ENCODE results near the gene RRP8.
A peak's percentile ranks its signal among the peaks of the same experiment; 100 is the strongest.

The RRP8 gene

GRCh38 chr11:6632116-6633073 is 29.0 kb upstream of the RRP8 start:
- no peak for DNase-seq (ENCODE audit: low read depth)

- no peak for DNase-seq (ENCODE audit: low read depth)
These were observed 28.0 kb upstream of the RRP8 start for GRCh38 chr11:6631361-6631890.

DNA sequence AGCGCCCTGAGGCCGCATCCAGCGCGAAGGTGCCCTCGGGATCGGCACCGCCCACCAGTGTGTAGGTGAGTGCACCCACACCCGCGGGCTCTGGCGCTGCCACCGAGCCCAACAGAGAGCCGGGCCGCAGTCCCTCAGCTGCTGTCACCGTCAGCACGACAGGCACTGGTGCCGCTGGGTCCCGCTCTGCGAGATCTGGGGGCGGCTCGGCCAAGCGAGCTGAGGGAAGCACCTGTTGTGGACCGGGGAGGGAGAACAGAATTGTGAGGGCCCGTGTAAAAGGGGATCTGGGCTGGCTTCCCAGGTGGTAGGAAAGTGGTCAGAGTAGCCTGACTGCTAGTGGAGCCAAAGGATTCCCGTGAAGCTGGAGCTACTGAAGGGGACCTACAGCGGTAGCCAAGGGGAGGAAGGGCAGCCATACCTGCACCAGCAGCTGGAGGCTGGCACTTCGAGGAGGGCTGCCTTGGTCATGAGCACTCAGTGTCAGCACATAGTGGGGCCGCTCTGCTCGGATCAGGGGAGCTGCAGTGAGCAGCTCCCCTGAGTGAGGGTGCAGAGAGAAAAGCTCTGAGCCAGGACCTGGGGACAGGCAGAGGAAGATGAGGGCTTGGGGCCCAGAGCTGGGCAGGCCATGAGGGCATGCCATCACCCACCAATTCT is 27.3 kb upstream of the RRP8 start:
- DNase-seq (ENCODE audit: low read depth) = no peak

DNA sequence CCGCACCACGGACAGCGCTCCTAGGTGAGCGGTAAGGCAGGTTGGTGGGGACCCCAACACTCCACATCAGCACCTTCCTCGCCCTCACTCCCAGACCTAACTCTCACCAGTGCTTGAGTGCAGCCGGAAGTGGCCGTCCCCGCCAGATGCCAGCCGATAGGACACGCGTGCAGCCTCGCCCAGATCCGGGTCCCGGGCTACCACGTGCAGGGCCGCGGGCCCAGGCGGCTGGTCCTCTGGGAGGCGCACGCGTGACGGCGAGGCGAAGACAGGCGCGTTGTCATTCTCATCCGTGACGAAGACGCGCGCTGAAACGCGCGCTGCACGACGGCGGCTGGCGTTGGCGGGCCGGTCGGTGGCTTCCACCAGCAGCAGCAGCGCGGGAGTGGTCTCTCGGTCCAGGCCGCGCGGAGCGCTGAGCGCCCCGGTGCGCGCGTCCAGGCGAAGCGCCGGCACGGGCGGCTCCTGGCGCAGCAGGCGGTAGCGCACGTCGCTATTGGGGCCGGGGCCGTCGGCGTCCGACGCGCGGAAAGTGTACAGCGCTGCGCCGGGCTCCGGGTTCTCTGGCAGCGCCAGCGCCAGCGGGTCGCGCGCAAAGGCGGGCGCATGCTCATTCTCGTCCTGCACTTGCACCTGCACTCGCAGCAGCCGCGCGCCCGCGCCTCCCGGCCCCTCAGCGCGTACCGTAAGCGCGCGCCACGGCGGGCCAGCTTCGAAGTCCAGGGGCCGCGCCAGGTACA is 26.6 kb upstream of the RRP8 start:
- no peak for DNase-seq (ENCODE audit: low read depth)

DNA sequence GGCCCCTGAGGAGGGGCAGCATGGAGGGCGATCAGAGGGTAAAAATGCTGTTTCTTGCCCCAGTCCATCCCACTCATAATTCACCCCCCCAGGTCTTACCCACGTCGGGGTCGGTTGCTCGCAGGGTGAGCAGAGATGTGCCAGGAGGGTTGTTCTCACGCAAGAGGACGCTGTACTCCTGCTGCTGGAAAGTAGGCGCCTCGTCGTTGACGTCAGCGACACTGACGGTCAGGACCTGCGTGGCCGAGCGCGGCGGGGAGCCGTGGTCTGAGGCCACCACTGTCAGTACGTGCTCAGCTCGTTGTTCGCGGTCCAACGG is 26.1 kb upstream of the RRP8 start:
- DNase-seq (ENCODE audit: low read depth) = no peak

DNA sequence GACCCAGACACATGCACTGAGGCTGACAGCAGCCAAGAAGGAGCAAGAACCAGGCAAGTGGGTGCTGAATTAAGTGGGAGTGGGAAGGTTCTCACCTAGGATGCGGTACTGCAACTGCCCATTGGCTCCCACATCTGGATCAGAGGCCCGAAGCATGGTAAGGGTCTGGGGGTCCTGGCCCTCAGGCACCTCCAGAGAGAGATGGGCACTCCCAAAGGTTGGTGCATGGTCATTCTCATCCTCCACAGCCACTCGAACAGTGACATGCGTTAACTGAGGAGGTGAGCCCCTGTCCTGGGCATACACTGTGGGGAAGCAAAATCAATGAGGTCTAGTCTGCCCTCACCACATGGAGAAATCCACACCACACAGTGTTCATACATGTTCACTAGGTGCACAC is 25.1 kb upstream of the RRP8 start:
- DNase-seq (ENCODE audit: low read depth) = no peak

DNA sequence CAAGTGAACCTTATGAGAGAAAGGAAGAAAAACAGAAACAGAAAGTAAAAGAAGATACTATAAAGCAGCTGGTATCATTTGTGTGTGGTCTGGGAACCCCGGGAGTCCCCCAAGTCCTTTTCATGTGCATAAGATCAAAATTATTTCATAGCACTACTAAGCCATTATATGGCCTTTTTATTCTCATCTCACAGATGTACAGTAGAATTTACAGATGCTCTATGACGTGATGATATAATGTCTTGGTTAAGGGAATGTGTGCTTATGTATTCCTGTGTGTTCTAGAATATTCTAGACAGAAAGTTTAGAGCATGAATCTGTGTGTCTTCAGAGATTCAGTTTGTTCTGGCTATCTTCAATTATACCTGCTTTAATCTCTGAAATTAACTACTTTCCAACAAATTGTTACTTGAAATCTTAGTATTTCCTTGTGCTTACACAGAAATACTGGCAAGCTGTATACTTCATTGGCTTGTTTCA is 24.4 kb upstream of the RRP8 start:
- no peak for DNase-seq (ENCODE audit: low read depth)

GRCh38 chr11:6626971-6627761 is 23.8 kb upstream of the RRP8 start:
- no peak for DNase-seq (ENCODE audit: low read depth)

- no peak for DNase-seq (ENCODE audit: low read depth)
These were observed 22.5 kb upstream of the RRP8 start for GRCh38 chr11:6625832-6626420.

DNA sequence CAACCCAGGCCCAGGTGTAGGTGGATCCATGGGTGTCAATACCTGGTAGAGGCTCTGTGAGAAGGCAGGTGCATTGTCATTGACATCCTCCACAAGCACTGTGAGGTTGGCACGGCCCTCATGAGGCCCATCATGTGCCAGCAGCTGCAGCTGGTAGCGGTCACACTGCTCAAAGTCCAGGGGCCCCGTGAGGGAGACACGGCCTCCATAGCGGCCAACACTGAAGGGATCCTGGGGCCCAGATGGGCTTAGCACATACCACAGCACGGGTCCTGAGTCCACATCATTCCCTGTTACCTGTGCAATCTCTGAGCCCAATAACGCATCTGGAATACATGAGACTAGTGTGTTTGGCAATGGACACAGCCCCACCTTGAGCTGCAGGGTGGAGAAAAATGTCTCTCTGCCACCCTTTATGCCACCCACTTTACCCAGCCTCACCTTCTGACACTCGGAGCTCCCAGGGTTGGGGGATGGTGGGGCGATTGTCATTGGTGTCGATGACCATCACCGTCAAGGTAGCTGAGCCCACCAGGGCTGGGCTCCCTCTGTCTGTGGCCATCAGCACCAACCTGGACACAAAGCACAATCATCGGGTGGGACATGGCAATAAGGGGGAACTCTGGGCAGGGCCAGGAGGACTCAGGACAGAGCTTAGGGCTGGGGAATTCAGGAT is 21.9 kb upstream of the RRP8 start:
- DNase-seq (ENCODE audit: low read depth) = no peak

DNA sequence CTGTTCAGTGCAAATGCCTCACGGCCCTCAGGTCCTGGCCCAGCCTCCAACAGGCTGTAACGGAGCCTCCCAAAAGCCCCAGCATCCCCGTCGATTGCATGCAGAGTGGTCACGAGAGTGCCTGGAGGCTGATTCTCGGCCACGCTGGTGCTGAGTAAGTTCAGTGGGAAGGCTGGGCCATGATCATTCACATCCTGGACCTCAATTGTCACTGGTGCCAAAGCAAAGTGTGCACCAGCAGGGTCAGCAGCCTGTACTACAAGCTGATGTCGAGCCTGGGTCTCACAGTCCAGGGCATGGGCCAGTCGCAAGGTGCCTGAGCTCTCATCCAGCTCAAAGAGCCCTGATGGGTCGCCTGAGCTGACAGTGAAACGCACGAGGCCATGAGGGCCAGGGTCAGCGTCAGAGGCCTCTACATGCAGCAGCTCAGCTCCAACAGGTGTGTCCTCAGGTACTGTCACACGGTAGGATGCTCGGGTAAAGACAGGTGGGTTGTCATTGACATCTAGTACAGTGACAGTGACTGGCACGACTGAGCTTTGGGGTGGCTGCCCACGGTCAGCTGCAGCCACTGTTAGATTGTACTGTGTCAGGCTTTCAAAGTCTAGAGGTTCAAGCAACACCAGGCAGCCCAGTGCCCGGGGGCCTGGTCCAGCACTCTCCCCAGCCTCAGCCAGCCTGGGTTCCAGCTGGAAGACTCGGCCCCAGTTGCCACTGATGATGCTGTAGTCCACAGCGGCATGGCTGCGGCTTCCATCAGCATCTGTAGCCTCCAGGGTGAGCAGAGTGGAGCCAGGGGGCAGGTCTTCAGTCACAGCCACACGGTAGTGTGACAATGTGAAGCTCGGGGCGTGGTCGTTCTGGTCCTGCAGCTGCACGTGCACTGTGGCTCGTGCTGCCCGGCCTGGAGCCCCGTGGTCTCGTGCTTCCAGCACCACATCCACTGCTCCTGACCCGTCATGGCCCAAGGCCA is 20.3 kb upstream of the RRP8 start:
- DNase-seq (ENCODE audit: low read depth) = no peak

DNA sequence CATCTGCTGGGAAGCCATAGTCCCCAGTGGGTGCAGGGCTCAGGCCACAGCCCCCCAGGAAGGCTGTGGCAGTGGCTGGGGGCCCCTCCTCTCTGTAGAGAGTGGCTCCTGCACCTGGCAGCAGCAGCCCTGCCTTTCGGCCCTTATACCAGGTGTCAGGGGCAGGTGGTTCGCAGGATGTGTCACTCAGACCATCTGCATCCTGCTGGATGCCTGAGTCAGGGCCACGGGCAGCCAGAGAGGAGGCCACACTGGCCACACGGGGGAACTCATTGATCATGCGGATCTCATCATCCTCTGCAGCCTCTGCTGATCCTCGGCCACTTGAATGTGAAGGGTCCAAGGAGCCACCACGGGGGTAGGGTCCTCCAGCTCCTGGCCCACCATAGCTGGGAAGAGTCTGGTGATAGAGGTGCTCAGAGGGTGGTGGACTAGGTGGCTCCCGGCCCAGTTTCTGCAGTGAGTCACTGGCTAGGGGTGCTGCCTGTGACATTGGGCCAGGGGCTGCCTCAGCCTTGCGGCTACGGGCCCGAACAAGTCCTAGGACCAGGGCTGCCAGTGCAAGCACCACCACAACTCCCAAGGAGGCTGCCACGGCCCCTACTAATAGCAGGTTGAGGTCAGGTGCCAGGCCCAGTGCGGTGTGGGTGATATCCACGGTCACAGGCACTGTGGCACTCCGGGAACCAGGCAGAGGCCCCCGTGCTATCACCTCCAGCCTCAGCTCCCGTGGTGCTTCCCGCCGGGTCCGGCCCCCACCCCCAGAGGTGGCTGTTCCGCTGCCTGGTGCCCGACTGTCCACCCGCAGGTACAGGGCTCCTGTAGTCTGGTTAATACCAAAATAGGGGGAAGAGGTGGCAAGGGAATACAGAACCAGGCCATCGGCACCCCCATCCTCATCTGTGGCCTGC is 19.1 kb upstream of the RRP8 start:
- DNase-seq (ENCODE audit: low read depth) = no peak

GRCh38 chr11:6621711-6622211 is 18.3 kb upstream of the RRP8 start:
- no peak for DNase-seq (ENCODE audit: low read depth)

DNA sequence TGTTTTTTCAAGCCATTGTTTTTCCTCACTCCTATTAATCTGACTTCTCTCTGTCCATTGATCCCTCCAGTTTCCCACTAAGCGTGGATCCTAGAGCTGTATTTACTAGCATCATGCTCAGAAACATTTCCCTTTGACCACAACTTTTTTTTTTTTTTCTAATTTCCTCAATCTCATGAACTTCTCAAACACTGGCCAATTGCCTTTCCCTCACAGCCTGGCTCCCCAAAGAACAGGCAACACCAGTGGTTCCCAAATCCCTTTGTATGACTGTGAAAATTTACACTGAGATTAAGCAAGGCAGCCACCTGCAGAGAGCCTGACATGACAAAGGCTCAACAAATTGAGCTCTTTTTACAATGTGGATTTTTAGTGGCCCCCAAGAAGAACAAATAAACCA is 17.2 kb upstream of the RRP8 start:
- no peak for DNase-seq (ENCODE audit: low read depth)

DNA sequence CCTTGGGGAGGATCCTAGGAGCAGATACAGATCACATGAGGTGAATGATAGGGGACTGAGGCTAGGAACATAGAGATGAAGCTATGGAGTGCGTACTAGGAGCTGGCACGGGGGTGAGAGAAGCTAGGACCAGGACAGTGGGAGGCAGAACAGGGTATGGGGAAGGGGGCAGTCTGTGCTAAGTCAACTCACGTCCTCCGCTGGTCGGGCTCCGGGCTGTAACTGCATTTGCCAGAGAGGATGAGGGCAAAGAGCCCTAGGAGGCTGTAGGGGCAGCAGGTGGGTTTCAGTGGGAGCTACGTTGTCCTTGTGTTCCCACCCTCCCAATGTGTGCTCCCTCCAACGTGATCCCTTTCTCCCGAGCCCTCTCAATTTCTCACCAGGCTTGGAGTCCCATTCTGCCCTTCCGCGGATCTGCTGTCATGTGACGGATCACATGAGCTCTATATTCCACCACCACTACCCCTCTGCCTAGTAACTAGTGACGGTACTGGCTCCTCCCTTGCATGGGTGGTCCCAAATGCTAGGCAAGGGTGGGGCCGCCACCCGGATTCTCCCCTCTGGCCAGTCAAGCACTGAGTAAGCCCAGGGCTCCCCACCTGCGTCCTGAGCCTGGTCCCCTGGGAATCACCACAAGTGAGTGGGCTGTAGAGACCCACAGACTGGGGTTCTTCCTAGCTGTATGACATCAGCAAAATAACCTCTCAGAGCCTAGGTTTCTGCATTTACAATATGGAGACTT is 15.8 kb upstream of the RRP8 start, which contains the start of gene TPP1:
TSS of gene TPP1 (minus strand) at position 419 of the 742 bp plus-strand sequence. CDS start at position 397, 22 bp downstream.
- DNase-seq (ENCODE audit: low read depth) = peak; percentile 89

GRCh38 chr11:6618117-6619003 is 14.9 kb upstream of the RRP8 start:
- peak; percentile 75 for DNase-seq (ENCODE audit: low read depth)

Measured in fibroblast of gingiva (primary cell).